CD4-positive, alpha-beta memory T cell (primary cell): ENCODE results near the gene CRB1. TPM values are rescaled to one million over a fixed set of nuclear protein-coding genes. Genes with fewer than 3 reads are reported as not detected.

Experiments
- CTCF ChIA-PET: fragments of 350-600 bp; sonication (Branson Sonifier 250); formaldehyde crosslinking; loops from one replicate; lab custom pipeline; 2021; ENCODE audit warnings: inconsistent platforms; ENCODE audit not compliant: partially characterized antibody; lab: Charles Lee
- POLR2A ChIA-PET: fragments of 350-600 bp; sonication (Branson Sonifier 250); formaldehyde crosslinking; loops from one replicate; lab custom pipeline; 2021; ENCODE audit not compliant: partially characterized antibody; lab: Charles Lee
- DNase-seq, 5 donors: peaks; one replicate each; pipeline versions ENCODE4 v3.0.0 to v3.0.0-alpha.2; 2020 to 2022; ENCODE audit warnings: mixed read lengths in 1 of 5
- H3K27ac ChIP-seq: one replicate; pipeline ENCODE4 v1.7.0; 2013; ENCODE audit warnings: low read depth, low read length
- H3K27me3 ChIP-seq: 2 replicates; pipeline ENCODE4 v1.7.0; 2013; ENCODE audit warnings: mild to moderate bottlenecking, low read length, moderate library complexity; ENCODE audit not compliant: insufficient read depth
- H3K36me3 ChIP-seq: 2 replicates; pipeline ENCODE4 v1.7.0; 2013; ENCODE audit warnings: mild to moderate bottlenecking, low read length, moderate library complexity; ENCODE audit not compliant: insufficient read depth
- H3K4me1 ChIP-seq: 2 replicates; pipeline ENCODE4 v1.7.0; 2013; ENCODE audit warnings: mild to moderate bottlenecking, low read length, moderate library complexity; ENCODE audit not compliant: insufficient read depth
- H3K4me3 ChIP-seq, 2 donors: one replicate each; pipeline ENCODE4 v1.7.0; 2013; ENCODE audit warnings: low read length in 2 of 2, mild to moderate bottlenecking in 1 of 2
- H3K9me3 ChIP-seq, 2 donors: one replicate each; pipeline ENCODE4 v1.7.0; 2013; ENCODE audit warnings: low read length in 2 of 2, control low read depth in 1 of 2; ENCODE audit not compliant: control insufficient read depth in 1 of 2
- H3K27ac Mint-ChIP-seq, 7 donors: one replicate each; pipeline ENCODE4 v1.8.0; 2020 to 2021; ENCODE audit warnings: mixed read lengths in 7 of 7, mild to moderate bottlenecking in 6 of 7, inconsistent platforms in 3 of 7, moderate library complexity in 3 of 7
- H3K27me3 Mint-ChIP-seq, 2 donors: one replicate each; pipeline ENCODE4 v1.8.0; 2020 to 2021; ENCODE audit warnings: mixed read lengths in 2 of 2
- H3K36me3 Mint-ChIP-seq, 2 donors: one replicate each; pipeline ENCODE4 v1.8.0; 2020 to 2021; ENCODE audit warnings: mixed read lengths in 2 of 2, inconsistent platforms in 1 of 2, mild to moderate bottlenecking in 1 of 2
- H3K4me1 Mint-ChIP-seq, 4 donors: one replicate each; pipeline ENCODE4 v1.8.0; 2020 to 2021; ENCODE audit warnings: mixed read lengths in 4 of 4, mild to moderate bottlenecking in 1 of 4
- H3K4me3 Mint-ChIP-seq, 8 donors: one replicate each; pipeline ENCODE4 v1.8.0; 2020 to 2021; ENCODE audit warnings: mixed read lengths in 8 of 8, mild to moderate bottlenecking in 7 of 8, moderate library complexity in 6 of 8, inconsistent platforms in 3 of 8
- H3K9me3 Mint-ChIP-seq, 8 donors: one replicate each; pipeline ENCODE4 v1.8.0; 2020 to 2021; ENCODE audit warnings: mixed read lengths in 8 of 8, mild to moderate bottlenecking in 5 of 8, inconsistent platforms in 3 of 8, moderate library complexity in 1 of 8
- intact Hi-C: fragments of 100-400 bp; cut with micrococcal nuclease; formaldehyde crosslinking; loops from one replicate; pipeline ENCODE4 v1.15.1; 2023
- polyA plus RNA-seq, 2 donors: library from polyadenylated mRNA; unstranded; fragments of 300-500 nt; fragmentation: Illumina TruSeq; gene quantifications; one replicate each; pipeline ENCODE4 v1.2.3, GENCODE V29; 2021
- total RNA-seq, 2 experiments: library from RNA; stranded (reverse); gene quantifications; one replicate each; pipeline ENCODE4 v1.2.3, GENCODE V29; 2021

Gene CRB1
- total RNA-seq, result under 1 TPM; 0.38 to 0.55 TPM
- polyA plus RNA-seq, result under 1 TPM; 0.10 to 0.38 TPM

DNA sequence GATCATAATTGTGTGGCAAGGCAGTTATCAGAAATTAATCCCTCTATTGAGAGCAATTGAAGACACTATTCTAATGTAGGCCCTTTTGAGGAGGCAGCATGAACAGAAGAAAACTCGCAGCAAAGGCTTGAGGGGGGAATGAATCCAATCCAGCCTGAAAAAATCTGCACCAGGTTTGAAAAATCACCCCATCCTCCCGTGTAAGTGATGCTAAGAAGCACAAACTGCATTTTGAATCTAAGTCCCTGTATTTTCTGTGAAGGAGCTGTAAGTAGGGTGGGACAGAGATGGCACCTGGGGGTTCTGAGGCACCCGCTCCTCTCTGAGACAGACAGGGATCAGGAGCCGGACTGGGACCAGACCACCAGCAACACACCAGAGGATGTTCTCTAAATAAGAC, at the start of gene CRB1:
TSS of gene CRB1 (plus strand) at position 241 of the 400 bp plus-strand sequence. CDS start 161 bp downstream, outside the sequence.
- peaks cover 0 to 4% of the 10 kb centered on the region in 2 donors for H3K27me3 Mint-ChIP-seq
- no peaks in the 10 kb centered on the region for H3K27me3 ChIP-seq
- ChIA-PET CTCF (no interaction called here), POLR2A (no interaction called here)
- H3K9me3 ChIP-seq, result no peaks in the 10 kb centered on the region
- H3K27ac Mint-ChIP-seq, result no peak within 1 kb of the TSS
- no peak within 1 kb of the TSS for H3K4me3 Mint-ChIP-seq
- H3K4me1 Mint-ChIP-seq, result no peaks in the 10 kb centered on the region
- no peaks in the 10 kb centered on the region for H3K36me3 ChIP-seq
- no peaks in the 10 kb centered on the region for H3K36me3 Mint-ChIP-seq
- H3K9me3 Mint-ChIP-seq, result peaks cover 0 to 2% (median 0%) of the 10 kb centered on the region in 8 donors
- no peak for DNase-seq
- H3K4me1 ChIP-seq, result no peaks in the 10 kb centered on the region
- no peak within 1 kb of the TSS for H3K27ac ChIP-seq
- H3K4me3 ChIP-seq, result no peak within 1 kb of the TSS
- intact Hi-C loops, result no loop called here

DNA sequence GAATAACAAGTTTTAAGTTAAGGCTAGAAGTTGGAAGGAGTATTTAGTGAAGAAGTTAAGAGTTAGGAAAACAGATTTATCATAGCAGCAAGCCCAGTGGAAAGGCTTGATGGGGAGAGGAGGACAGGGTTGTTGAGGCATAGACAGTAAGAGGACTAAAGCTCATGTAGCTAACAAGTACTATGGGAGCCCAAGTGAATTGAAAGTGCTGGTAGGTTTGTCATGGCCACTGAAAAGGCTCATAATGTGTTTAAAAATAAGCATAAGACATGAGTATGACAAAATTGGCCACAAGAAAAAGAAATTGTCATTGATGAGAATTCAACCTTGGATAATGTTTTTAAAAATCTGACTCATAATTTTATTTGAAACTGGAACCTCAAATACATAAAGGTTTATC, 49.2 kb upstream of the CRB1 start:
- ChIA-PET POLR2A (no interaction called here), CTCF (interaction anchor here (0.6 kb wide), 1 partner anchor 617 kb away, joined by 3 read pairs; no protein-coding TSS in a partner anchor)
- no peak for DNase-seq
- intact Hi-C loops, result no loop called here
- no peaks in the 10 kb centered on the region for H3K36me3 ChIP-seq
- no peaks in the 10 kb centered on the region for H3K4me1 ChIP-seq
- no peaks in the 10 kb centered on the region for H3K27me3 ChIP-seq
- no peak overlapping the region for H3K27ac ChIP-seq
- H3K27me3 Mint-ChIP-seq, result peaks cover 1 to 3% of the 10 kb centered on the region in 2 donors
- no peaks in the 10 kb centered on the region for H3K4me1 Mint-ChIP-seq
- no peaks in the 10 kb centered on the region for H3K9me3 ChIP-seq
- no peaks in the 10 kb centered on the region for H3K36me3 Mint-ChIP-seq
- no peak overlapping the region for H3K27ac Mint-ChIP-seq
- no peak overlapping the region for H3K4me3 ChIP-seq
- no peak overlapping the region for H3K4me3 Mint-ChIP-seq
- H3K9me3 Mint-ChIP-seq, result peaks cover 0 to 17% (median 9%) of the 10 kb centered on the region in 8 donors

GRCh38 chr1:197222025-197222685, 45.9 kb upstream of the CRB1 start:
- Histone ChIP-seq H3K27me3 (no peaks in the 10 kb centered on the region), H3K36me3 (no peaks in the 10 kb centered on the region), H3K4me3 (no peak overlapping the region), H3K4me1 (no peaks in the 10 kb centered on the region), H3K9me3 (no peaks in the 10 kb centered on the region), H3K27ac (no peak overlapping the region)
- peaks cover 0 to 2% (median 0%) of the 10 kb centered on the region in 8 donors for H3K9me3 Mint-ChIP-seq
- H3K27me3 Mint-ChIP-seq, result peaks cover 0 to 3% of the 10 kb centered on the region in 2 donors
- H3K4me3 Mint-ChIP-seq, result no peak overlapping the region
- DNase-seq, result no peak
- CTCF ChIA-PET, result no interaction called here
- no peaks in the 10 kb centered on the region for H3K4me1 Mint-ChIP-seq
- H3K27ac Mint-ChIP-seq, result no peak overlapping the region
- POLR2A ChIA-PET, result no interaction called here
- intact Hi-C loops, result no loop called here
- H3K36me3 Mint-ChIP-seq, result no peaks in the 10 kb centered on the region

GRCh38 chr1:197222780-197223179, 45.3 kb upstream of the CRB1 start:
- no peaks in the 10 kb centered on the region for H3K4me1 ChIP-seq
- peaks cover 0 to 2% (median 0%) of the 10 kb centered on the region in 8 donors for H3K9me3 Mint-ChIP-seq
- CTCF ChIA-PET, result no interaction called here
- H3K27ac Mint-ChIP-seq, result no peak overlapping the region
- H3K27me3 ChIP-seq, result no peaks in the 10 kb centered on the region
- H3K4me3 ChIP-seq, result no peak overlapping the region
- H3K4me1 Mint-ChIP-seq, result no peaks in the 10 kb centered on the region
- DNase-seq, result no peak
- POLR2A ChIA-PET, result no interaction called here
- no peaks in the 10 kb centered on the region for H3K9me3 ChIP-seq
- no peaks in the 10 kb centered on the region for H3K36me3 ChIP-seq
- H3K36me3 Mint-ChIP-seq, result no peaks in the 10 kb centered on the region
- H3K27me3 Mint-ChIP-seq, result peaks cover 0 to 4% of the 10 kb centered on the region in 2 donors
- H3K27ac ChIP-seq, result no peak overlapping the region
- intact Hi-C loops, result no loop called here
- H3K4me3 Mint-ChIP-seq, result no peak overlapping the region

GRCh38 chr1:197224160-197224559, 43.9 kb upstream of the CRB1 start:
- no peaks in the 10 kb centered on the region for H3K27me3 ChIP-seq
- H3K4me1 Mint-ChIP-seq, result no peaks in the 10 kb centered on the region
- peaks cover 0 to 4% of the 10 kb centered on the region in 2 donors for H3K27me3 Mint-ChIP-seq
- no peak overlapping the region for H3K27ac ChIP-seq
- H3K4me3 ChIP-seq, result no peak overlapping the region
- DNase-seq, result no peak
- H3K27ac Mint-ChIP-seq, result no peak overlapping the region
- no peaks in the 10 kb centered on the region for H3K36me3 ChIP-seq
- ChIA-PET CTCF (no interaction called here), POLR2A (no interaction called here)
- intact Hi-C loops, result no loop called here
- H3K9me3 ChIP-seq, result no peaks in the 10 kb centered on the region
- no peak overlapping the region for H3K4me3 Mint-ChIP-seq
- peaks cover 0 to 2% (median 0%) of the 10 kb centered on the region in 8 donors for H3K9me3 Mint-ChIP-seq
- H3K36me3 Mint-ChIP-seq, result no peaks in the 10 kb centered on the region
- no peaks in the 10 kb centered on the region for H3K4me1 ChIP-seq

- Mint-ChIP-seq H3K27me3 (peaks cover 0 to 4% of the 10 kb centered on the region in 2 donors), H3K4me3 (no peak overlapping the region), H3K9me3 (peaks cover 0 to 2% (median 0%) of the 10 kb centered on the region in 8 donors), H3K36me3 (no peaks in the 10 kb centered on the region), H3K27ac (no peak overlapping the region), H3K4me1 (no peaks in the 10 kb centered on the region)
- ChIA-PET CTCF (no interaction called here), POLR2A (no interaction called here)
- Histone ChIP-seq H3K9me3 (no peaks in the 10 kb centered on the region), H3K36me3 (no peaks in the 10 kb centered on the region), H3K4me3 (no peak overlapping the region), H3K27me3 (no peaks in the 10 kb centered on the region), H3K27ac (no peak overlapping the region), H3K4me1 (no peaks in the 10 kb centered on the region)
- intact Hi-C loops, result no loop called here
- no peak for DNase-seq
These were observed 42.4 kb upstream of the CRB1 start for GRCh38 chr1:197225611-197226010.

DNA sequence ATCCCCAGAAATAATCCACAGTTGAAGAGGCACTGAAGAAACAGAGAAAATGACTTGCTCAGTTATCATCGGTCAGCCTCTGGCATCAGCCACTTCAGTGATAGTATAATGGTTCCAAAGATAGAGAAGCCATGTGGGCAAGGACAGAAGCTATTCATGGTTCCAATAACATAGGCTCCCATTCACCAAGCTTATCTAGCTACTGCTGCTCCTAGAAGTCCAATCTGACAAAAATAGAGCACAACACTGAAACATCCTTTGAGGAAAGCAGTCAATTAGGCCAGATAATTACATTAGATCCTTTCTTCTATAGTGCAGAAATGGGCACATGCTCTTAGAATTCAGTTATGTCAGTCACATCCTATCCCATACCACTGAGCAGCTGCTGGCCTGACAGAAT, 33.5 kb upstream of the CRB1 start:
- intact Hi-C loops, result no loop called here
- Mint-ChIP-seq H3K9me3 (no peaks in the 10 kb centered on the region), H3K4me3 (no peak overlapping the region), H3K27me3 (no peaks in the 10 kb centered on the region), H3K36me3 (no peaks in the 10 kb centered on the region), H3K27ac (no peak overlapping the region), H3K4me1 (no peaks in the 10 kb centered on the region)
- ChIA-PET POLR2A (no interaction called here), CTCF (interaction anchor here (1.1 to 1.6 kb wide), 2 partner anchors 13 to 54 kb away, joined by 3 to 4 read pairs; no protein-coding TSS in a partner anchor)
- H3K4me3 ChIP-seq, result no peak overlapping the region
- no peak overlapping the region for H3K27ac ChIP-seq
- DNase-seq, result no peak
- H3K4me1 ChIP-seq, result no peaks in the 10 kb centered on the region
- no peaks in the 10 kb centered on the region for H3K9me3 ChIP-seq
- H3K36me3 ChIP-seq, result no peaks in the 10 kb centered on the region
- no peaks in the 10 kb centered on the region for H3K27me3 ChIP-seq
